Lung (tissue), 12 donors: Measurements from ENCODE around the gene HMGN4. TPM values are rescaled to one million over a fixed set of nuclear protein-coding genes. Genes with fewer than 3 reads are reported as not detected.

Source experiments
- ATAC-seq: fragments of 200-7000 bp; cut with Tn5 transposase; one replicate; pipeline ENCODE4 v1.9.1; 2020; ENCODE audit warnings: moderate number of reproducible peaks; ENCODE audit not compliant: insufficient read depth, low FRiP score
- DNase-seq, 3 donors: peaks; one replicate each; pipeline ENCODE4 v3.0.0-alpha.2; 2013 to 2017
- H3K27ac ChIP-seq, 2 donors: one replicate each; pipeline ENCODE4 v1.5.1; 2013; ENCODE audit warnings: mild to moderate bottlenecking in 2 of 2, moderate library complexity in 2 of 2, control low read depth in 1 of 2, inconsistent platforms in 1 of 2, low read depth in 1 of 2, low read length in 1 of 2
- H3K27me3 ChIP-seq, 3 donors: one replicate each; pipeline ENCODE4 v1.5.1; 2013; ENCODE audit warnings: low read length in 2 of 3; ENCODE audit not compliant: control insufficient read depth in 3 of 3, insufficient read depth in 3 of 3
- H3K36me3 ChIP-seq, 4 donors: one replicate each; pipeline ENCODE4 v1.5.1; 2013; ENCODE audit warnings: low read length in 4 of 4, mild to moderate bottlenecking in 1 of 4, moderate library complexity in 1 of 4; ENCODE audit not compliant: control insufficient read depth in 4 of 4, insufficient read depth in 4 of 4
- H3K4me1 ChIP-seq, 5 donors: one replicate each; pipeline ENCODE4 v1.5.1; 2013; ENCODE audit warnings: low read length in 5 of 5, mild to moderate bottlenecking in 2 of 5, moderate library complexity in 1 of 5; ENCODE audit not compliant: control insufficient read depth in 5 of 5, insufficient read depth in 5 of 5
- H3K4me3 ChIP-seq: one replicate; pipeline ENCODE4 v1.5.1; 2013; ENCODE audit warnings: mild to moderate bottlenecking, control low read depth, moderate library complexity
- H3K9ac ChIP-seq, 2 donors: one replicate each; pipeline ENCODE4 v1.5.1; 2013; ENCODE audit warnings: low read length in 2 of 2, control low read depth in 1 of 2; ENCODE audit not compliant: insufficient read depth in 1 of 2
- H3K9me3 ChIP-seq, 4 donors: one replicate each; pipeline ENCODE4 v1.5.1; 2013; ENCODE audit warnings: low read length in 3 of 4, mild to moderate bottlenecking in 1 of 4, moderate library complexity in 1 of 4; ENCODE audit not compliant: control insufficient read depth in 4 of 4, insufficient read depth in 3 of 4
- CTCF ChIP-seq: IDR thresholded peaks from 2 replicates; pipeline ENCODE4 v1.5.1; 2012; ENCODE audit warnings: mild to moderate bottlenecking; ENCODE audit errors: control extremely low read depth, extremely low read depth
- WGBS, 2 donors: extraction: QIAGEN DNeasy Blood & Tissue Kit; methylation state at CpG; one replicate each; pipeline ENCODE4 v1.1.7; 2013; 5-methylcytosine and 5-hydroxymethylcytosine counted together
- polyA plus RNA-seq, 2 donors: library from polyadenylated mRNA; stranded (reverse); fragments of 200-250 nt; gene quantifications; one replicate each; pipeline ENCODE4 v1.2.1, GENCODE V29; 2013
- total RNA-seq, 2 donors: library from RNA; depleted of rRNA in 1 of 2; stranded (reverse); fragments of >200 nt in 1 of 2; gene quantifications; one replicate each; pipeline ENCODE4 v1.2.1, GENCODE V29; 2014 to 2021
- donor health status: control.
- donor health status: control.
- donor health status: Bipolar disorder and iron deficiency.
- donor health status: healthy.
- donor health status: DM: yes; HTN: yes; CAD: no.

The HMGN4 gene
- total and polyA plus RNA-seq, 4 donors = 16.1 to 73.3 (median 54.2) TPM

- Histone ChIP-seq H3K27me3 (no peaks in the 10 kb centered on the region), H3K9ac (no peak overlapping the region), H3K4me1 (peaks cover 0 to 5% (median 0%) of the 10 kb centered on the region in 5 donors), H3K27ac (no peak overlapping the region), H3K36me3 (no peaks in the 10 kb centered on the region), H3K4me3 (no peak overlapping the region), H3K9me3 (no peaks in the 10 kb centered on the region)
- no peak for ATAC-seq
- no peak for TF ChIP-seq CTCF
- 86 to 89% methylated on average over 9 of the region's 9 CpGs for WGBS, 2 donors
- no peak for DNase-seq
Measured at GRCh38 chr6:26516481-26517427, 21.4 kb upstream of the HMGN4 start.

- ATAC-seq (no peak), DNase-seq (no peak)
- Histone ChIP-seq H3K9me3 (no peaks in the 10 kb centered on the region), H3K4me3 (no peak overlapping the region), H3K4me1 (peaks cover 0 to 14% (median 2%) of the 10 kb centered on the region in 5 donors), H3K27ac (no peak overlapping the region), H3K9ac (no peak overlapping the region), H3K27me3 (no peaks in the 10 kb centered on the region), H3K36me3 (no peaks in the 10 kb centered on the region)
- 98 to 99% methylated on average over 2 of the region's 2 CpGs for WGBS, 2 donors
- no peak for TF ChIP-seq CTCF
Measured at GRCh38 chr6:26519359-26519758, 18.8 kb upstream of the HMGN4 start.

- DNase-seq = peak in 1 of 3 donors; percentile 83
- 16 to 22% methylated on average over 16 to 21 of the region's 21 CpGs for WGBS, 2 donors
- peak overlapping the region in 1 of 2 donors; percentile 91 for H3K9ac ChIP-seq
- H3K27me3 ChIP-seq = no peaks in the 10 kb centered on the region
- no peaks in the 10 kb centered on the region for H3K9me3 ChIP-seq
- H3K27ac ChIP-seq = peak overlapping the region; percentile 26 to 83
- H3K4me3 ChIP-seq = no peak overlapping the region
- H3K36me3 ChIP-seq = no peaks in the 10 kb centered on the region
- H3K4me1 ChIP-seq = peaks cover 0 to 14% (median 2%) of the 10 kb centered on the region in 5 donors
- ATAC-seq = no peak
- no peak for TF ChIP-seq CTCF
Measured at GRCh38 chr6:26520237-26520849, 17.8 kb upstream of the HMGN4 start.
